GM23248 (cell line): ENCODE measurements around the gene PDXDC1.
"Not testable (repeated sequence)": the region's sequence is repeated elsewhere in the genome, so short reads cannot be mapped to it uniquely, and the experiment has no call there.

Experiments used
- EZH2 ChIP-seq: fragments of 200-600 bp; sonication (generic); IDR thresholded peaks from 2 replicates; pipeline ENCODE4 v1.6.1; 2018; ENCODE audit warnings: antibody characterized with exemption, mild to moderate bottlenecking; ENCODE audit not compliant: insufficient read depth, poor library complexity, severe bottlenecking
- EZH2phosphoT487 ChIP-seq: fragments of 200-600 bp; sonication (generic); IDR thresholded peaks from 2 replicates; pipeline ENCODE4 v1.6.1; 2018; ENCODE audit warnings: antibody characterized with exemption, moderate library complexity, mild to moderate bottlenecking, low read depth; ENCODE audit not compliant: insufficient read depth

- not testable (repeated sequence) for TF ChIP-seq EZH2phosphoT487, EZH2
Measured at GRCh38 chr16:15029749-15030148, 54.9 kb downstream of the PDXDC1 start.
